Glomerular endothelial cell (primary cell): ENCODE results near the gene CNDP2. TPM values are rescaled to one million over a fixed set of nuclear protein-coding genes. Genes with fewer than 3 reads are reported as not detected.

Source experiments
- DNase-seq: peaks from one replicate; pipeline ENCODE4 v3.0.0-alpha.2; 2011; ENCODE audit warnings: low read depth, low spot score; ENCODE audit errors: extremely low read depth
- total RNA-seq: library from RNA; depleted of rRNA; stranded (reverse); fragments of >200 nt; gene quantifications from 2 replicates; pipeline ENCODE4 v1.2.3, GENCODE V29; 2015

The CNDP2 gene
- total RNA-seq, 1 donor from 2014 or later: 126 TPM

DNA sequence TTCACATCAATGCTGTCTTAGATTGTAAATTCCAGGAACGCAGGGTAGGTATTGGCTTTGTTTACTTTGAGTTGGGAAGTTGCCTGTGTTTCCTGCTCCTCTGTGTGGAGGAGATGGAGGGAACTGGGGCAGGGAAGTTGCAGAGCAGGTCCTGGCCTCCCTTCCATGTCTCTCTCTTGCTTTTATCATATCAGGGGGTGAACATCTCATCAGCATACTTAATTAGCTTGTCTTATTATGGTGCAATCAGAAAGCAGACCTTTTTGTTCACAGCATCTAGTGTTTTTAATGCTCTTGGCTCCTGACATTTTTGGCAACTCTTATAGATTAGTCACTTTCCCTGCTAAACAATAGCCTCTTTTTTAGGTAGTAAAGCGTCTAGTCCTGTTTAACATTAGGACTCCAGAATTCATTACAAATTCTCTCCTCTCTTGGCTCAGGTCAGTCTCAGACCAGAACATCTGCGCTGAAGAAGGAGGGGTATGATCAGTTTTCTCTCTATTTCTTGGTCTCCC, 27.6 kb upstream of the CNDP2 start:
- peak; percentile 39 for DNase-seq

DNA sequence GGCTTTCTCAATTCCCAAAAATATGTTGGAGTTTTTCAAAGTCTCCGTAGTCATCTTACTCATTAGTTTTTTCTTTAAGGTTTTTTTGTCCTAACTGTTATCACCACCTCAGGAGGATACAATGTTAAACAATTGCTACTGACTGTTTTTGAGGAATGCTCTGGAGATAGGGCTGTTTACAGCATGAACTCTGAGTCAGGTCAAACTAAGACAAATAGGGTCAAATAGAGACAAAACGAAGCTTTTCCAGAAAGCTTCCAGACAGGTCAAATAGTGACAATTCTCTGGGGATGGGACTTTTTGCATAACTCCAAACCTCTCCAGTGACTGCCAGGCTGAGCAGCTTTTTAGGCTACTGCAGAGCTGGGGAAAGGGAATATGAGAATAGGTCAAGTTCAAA, 23.9 kb upstream of the CNDP2 start:
- no peak for DNase-seq

DNA sequence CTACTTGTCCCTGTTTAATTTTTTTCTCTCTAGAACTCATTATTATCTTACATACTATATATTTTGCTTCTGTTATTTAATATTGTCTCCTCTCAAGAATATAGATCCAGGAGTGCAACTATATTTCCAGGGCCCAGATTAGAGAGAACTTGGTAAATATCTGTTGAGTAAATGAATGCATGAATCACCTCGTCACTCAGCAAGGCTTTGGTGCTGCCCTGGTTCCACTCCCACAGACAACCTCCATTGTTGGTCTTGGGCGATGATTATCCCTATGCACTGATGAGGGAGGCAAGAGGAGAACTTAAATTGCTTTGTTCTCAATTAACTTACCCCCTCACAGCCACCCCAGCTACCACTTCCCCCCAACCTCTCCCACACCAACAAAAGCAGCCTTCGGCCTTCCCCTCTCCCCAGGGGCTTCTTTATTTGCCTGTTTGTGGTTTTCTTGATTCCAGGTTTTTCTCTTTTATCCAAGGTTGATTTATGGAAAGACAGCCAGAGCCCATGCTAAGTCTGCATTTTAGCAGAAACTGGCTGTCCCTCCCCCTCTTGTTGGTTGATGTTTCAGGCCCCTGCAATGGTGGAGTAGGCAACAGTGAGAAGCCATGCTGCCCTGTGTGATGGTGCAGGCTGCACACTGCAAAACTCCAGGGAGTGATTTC, 22.1 kb upstream of the CNDP2 start:
- DNase-seq: no peak

DNA sequence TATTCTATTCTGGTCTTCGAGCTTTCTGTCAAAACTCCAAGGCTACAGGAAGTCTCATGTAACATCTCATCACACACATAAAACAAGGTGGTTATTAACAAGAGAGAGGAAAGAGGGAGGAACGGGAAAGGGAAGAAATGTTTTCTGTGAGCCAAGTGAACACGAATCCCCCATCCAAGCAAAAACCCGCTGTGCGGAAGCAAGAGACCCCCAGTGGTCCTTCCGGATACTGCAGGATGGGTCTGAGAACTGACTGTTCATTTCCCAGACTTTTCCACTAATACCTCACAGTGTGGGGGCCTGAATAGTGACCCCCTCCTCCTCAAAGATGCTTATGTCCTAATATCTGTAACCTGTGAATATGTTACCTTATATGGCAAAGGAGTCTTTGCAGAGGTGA, 20.0 kb upstream of the CNDP2 start:
- no peak for DNase-seq

DNA sequence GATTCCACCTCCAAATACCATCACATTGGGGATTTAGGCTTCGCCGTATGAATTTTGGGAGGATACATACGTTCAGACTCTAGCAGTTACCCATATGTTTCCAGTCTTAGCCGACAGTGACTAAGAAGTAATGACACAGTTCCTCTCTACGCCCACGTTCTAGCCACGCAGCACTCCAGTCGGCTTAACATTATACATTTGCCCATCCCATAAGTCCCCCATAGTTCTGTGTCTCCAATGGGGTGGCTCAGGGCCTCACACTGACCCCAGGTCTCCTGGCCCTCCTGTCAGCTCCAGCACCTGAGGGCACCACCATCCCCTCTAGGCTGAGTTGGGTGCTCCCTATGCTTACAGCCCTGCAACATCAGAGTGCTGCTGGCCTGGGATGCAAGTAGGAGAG, 18.4 kb upstream of the CNDP2 start:
- no peak for DNase-seq

DNA sequence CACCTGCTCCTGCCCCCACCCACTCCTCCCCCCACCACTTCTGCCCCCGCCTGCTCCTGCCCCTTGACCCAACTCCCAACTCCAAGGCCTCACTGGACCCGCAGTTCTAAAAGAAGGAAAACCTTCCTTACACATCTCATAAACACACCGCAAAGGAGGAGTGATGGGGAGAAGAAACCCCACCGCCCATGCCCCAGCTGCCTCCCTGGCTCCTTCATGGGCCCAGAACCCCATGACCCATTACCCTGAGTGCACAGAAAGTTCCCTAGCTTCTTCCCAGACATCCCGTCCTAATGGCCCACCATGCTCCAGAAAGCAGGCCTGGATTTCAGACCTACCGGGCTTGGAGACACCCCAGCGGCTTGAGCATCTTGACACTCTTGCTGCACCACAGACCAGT, 17.8 kb upstream of the CNDP2 start:
- DNase-seq: no peak

DNA sequence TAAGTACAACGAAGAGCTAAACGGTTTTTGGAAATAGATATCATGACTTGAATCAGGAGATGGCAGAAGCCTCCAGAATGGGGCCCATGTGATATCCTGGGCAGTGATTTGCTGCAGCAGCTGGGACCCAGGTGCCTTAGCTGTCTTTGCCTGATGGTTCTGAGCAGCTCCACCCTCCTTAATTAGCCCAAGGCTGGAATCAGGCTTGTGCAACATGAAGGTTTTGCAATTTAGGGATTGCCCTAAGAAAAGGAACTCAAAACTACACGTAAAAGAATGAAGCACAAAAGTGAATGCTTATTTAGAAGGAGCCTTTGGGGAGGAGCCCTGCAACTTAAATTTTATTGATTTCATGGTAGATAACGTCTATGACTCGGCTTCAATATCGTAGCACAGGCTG, 17.3 kb upstream of the CNDP2 start:
- no peak for DNase-seq

DNA sequence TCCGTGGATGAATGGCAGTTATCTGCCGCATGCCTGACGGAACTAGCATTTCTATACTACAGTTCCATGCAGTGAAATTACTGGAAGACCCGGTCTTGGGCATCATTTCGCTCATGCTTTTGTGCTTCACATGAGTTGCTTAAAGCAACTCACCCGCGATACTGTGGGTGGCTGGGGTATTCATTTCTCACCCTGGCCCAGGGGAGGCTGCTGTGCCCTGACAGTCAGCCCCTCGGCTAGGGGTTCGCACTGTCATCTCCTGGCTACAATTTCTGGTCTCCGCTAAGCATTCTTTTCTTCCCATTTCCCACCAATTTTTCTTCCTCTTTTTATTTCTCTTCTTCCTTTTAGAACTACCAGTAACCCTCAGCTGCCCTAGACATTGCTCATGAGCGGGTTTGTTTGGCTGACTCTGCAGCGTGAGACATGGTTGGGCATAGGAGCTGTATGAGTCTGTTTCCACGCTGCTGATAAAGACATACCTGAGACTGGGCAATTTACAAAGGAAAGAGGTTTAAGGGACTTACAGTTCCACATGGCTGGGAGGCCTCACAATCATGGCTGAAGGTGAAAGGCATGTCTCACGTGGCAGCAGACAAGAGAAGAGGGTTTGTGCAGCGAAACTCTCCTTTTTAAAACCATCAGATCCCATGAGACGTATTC, 16.5 kb upstream of the CNDP2 start:
- no peak for DNase-seq

DNA sequence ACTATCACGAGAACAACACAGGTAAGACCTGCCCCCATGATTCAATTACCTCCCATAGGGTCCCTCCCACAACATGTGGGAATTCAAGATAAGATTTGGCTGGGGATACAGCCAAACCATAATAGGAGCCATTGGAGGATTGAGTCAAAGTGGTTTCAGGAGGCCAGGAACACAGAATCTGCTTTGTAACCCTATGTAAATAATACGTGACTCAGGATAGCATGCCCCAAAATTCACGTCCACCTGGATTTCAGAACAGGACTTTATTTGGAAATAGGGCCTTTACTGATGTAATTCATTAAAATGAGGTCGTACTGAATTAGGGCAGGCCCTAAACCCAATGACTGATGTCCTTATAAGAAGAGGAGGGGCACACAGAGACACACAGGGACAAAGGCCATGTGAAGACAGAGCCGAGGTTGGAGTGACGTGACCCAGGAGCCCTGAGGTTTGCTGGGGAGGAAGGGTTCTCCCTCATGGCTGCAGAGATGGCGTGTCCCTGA, 16.0 kb upstream of the CNDP2 start:
- no peak for DNase-seq

DNA sequence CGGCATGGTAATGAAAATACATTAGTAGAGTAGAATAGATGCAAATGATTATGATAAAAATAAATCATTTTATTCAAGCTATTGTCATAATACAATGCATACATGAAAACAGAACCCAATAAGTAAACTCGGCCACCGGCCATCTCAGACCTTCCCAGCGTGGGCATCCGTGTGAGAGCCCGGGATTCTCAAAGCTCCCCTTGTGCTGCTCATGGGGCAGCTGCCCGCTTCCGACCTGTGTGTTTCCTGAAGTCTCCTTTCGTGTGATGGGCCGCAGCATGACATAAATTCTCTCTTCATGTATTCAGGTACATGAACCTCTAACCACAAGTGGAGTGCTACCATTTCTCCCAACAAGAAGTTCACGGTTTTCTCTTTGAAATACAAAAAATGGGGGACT, 13.5 kb upstream of the CNDP2 start:
- no peak for DNase-seq

DNA sequence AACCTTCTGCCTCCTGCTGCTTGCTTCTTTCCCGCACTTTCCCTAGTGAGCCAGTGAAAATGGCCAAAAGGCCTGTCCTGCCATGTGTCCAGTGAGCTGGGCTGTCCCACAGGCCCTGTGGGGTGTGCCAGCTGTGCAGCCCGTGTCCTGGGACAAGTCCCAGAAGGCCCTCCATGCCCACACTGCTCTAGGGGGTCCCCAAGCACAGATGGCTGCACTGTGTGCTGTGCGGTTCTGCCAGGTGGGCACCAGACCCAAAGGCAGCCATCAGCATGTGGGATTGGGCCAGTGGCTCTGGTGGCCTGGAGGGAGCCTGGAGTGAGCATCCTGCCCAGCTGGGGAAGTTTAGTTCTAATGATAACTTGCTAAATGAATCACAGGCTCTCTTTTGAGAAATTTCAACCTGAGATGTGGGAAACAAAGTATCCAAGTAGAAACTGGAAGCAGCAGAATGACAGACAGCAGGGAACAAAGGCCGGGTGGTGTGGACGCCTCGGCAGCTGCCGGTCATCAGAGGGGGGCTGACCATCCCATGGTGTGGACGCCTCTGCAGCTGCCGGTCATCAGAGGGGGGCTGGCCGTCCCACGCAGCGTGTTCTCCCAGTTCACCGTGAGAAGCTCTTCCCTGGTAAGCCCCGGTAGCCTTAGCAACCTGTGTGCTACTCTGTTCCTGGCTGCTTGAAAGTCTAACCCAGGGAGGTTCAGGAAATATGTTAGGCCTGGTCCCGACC, 9.9 kb upstream of the CNDP2 start:
- no peak for DNase-seq

DNA sequence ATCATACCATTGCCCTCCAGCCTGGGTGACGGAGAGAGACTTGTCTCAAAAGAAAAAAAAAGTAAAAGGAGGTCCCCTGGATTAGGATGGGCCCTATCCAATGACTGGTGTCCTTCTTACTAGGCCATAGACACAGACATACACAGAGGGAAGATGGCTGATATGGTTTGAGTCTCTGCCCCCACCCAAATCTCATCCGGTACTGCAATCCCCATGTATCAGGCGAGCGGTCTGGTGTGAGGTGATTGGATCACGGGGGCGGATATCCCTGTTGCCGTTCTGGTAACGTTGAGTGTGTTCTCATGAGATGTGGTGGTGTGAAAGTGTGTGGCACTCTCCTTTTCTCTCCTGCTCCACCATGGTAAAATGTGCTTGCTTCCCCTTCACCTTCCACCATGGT, 7.8 kb upstream of the CNDP2 start:
- DNase-seq: no peak

DNA sequence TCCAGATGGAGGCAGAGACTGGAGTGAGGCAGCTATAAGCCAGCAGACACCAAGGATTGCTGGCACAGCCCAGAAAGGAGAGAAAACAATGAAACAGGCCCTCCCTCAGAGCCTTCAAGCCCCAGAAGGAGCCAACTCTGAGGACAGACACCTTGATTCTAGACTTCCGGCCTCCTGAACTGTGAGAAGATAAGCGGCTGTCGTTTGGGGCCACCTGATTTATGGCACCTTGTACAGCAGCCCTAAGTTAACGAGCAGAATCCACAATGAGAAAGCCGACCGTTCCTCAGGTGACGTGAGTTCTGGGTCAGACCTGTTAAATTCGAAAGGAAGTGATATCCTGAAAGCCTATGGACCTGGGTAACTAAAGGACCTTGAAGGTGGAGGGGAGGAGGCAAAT, 7.3 kb upstream of the CNDP2 start:
- no peak for DNase-seq

DNA sequence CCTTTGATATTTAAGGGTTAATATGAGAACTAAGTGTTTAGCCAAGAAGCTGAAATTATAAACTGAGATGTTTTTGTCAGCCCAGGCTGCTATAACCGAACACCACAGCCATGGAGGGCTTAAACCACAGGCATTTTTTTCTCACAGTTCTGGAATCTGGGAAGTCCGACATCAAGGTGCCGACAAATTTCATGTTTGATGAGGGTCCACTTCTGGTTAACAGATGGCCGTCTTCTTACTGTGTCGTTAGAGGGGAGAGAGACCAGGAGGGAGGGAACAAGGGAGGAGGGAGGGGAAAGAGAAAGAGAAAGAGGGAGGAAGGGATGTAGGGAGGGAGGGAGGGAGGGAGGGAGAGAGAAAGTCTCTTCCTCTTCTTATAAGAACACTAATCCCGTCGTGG, 6.5 kb upstream of the CNDP2 start:
- DNase-seq: no peak

DNA sequence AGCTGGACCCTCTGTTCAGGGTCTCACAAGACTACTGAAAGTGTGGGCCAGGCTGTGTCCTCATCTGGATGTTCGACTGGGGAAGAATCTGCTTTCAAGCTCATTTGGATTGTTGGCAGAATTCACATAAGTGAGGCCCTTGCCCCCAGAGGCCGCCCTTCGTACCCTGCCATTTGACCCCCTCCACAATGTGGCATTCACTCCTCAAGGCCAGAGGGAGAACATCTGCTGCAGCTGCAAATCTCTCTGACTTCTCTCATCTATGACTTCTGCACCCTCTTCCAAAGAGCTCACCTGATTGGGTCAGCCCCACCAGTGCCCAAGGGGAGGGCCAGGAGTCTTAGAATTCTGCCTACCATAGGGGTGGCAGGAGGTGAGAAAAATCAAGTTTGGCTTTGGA, 3.9 kb upstream of the CNDP2 start:
- no peak for DNase-seq

DNA sequence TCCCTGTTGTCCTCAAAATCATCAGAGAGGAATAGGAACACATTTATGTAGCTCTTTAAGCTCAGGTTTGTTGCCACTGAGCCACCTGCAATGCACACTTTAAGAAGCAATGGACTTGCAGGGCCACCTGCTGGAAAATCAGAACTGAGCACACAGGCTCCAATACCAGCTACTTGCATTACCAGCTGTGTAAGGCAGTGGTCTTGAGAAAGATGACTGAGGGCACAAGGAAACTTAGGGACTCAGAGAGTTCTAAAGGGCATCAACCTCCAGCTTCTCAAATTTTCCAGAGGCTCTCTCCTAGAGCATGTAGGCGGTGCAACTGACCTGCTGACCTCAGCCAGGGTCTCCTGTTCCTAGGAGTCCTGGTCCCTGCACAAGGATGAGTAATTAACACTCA, 2.5 kb upstream of the CNDP2 start:
- DNase-seq: no peak

DNA sequence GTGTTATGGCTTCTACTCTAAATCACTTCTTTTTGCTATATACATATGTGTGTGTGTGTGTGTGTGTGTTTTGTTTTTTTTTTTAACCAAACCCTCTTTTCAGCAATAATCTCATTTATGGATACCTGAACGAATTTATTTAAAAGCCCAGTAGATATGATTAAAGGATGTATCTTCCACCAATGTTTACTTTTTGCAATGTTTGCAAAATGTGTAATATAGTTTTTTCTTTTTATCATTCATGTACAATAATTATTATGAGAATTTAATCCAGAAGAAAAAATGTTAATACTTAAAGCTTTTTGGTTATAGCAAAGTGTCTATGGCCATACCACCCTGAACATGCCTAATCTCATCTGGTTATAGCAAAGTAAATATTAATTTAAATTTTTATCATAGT, 1.6 kb upstream of the CNDP2 start:
- no peak for DNase-seq

DNA sequence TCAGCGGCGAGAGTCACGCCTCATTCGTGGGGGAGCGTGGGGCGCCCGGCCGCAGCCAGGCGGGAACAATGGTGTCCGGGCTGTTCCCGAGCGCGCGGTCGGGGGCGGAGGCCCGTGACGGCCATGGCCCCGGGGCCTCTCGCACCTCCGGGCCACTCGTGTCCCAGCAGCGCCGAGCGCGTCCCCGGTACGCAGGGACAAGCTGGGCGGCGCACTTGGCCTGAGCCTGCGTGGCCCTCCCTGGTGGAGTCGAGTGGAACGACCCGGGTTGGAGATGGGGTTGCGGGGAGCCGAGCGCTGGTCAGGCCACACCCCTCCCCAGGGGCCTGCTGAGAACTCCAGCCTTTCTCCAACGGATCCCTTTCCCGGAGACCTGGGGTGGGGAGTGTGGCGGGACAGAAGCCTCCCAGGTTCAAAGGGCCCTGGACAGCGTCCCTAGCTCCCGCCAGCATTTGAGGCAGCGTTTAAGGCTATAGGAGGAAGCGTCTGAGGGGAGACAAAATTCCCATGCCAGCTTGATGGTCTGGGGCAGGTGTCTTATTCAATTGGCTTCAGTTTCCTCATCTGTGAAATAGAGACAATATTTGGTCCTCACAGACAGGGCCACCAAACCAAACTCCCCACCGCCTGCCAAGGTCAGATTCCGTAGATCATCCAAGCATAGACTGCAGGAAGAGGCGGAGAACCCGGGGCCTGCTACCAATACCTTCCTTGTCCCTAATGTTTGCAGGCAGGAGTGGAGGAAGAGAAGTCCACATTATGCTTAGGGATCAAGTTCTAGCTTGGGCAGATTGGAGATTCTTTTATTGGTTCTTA, 553 bp downstream of the CNDP2 start:
- DNase-seq: no peak

DNA sequence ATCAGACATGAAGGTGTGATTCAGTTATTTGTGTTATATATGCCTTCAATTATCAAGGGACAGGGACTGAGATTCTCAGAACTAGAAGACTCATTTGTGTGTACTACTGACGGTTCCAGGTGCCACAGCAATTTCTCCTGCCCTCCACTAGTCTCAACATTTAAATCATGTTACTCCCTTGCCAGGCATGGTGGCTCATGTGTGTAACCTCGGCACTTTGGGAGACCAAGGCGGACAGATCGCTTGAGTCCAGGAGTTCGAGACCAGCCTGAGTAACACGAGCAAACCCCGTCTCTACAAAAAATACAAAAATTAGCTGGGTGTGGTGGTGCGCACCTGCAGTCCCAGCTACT, 1.1 kb downstream of the CNDP2 start:
- DNase-seq: no peak

DNA sequence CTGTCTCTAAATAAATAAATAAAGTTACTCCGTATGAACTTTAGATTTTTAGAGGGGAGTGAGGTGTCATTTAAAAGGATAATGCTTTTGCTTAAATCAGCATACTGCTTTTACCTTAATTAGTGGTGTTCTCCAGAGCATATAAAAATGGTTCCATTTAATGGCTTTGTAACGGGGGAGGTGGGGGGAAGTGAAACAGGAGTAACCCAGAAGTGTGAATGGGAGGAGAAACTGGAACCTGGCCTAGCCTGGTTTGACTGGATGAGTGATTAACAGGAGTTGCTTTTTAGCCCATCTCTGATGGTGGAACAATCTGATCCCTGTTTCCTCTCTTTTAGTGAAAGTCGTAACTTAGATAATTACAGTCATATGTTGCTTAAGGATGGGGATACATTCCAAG, 1.6 kb downstream of the CNDP2 start:
- no peak for DNase-seq
